Breast epithelium (tissue), 3 donors: ENCODE data around the gene PPP1R12B.

Experiments
- CTCF ChIP-seq, 3 donors: fragments of 450-650 bp; IDR thresholded peaks; one replicate each; pipeline ENCODE4 v1.5.1; 2016 to 2017; ENCODE audit warnings: antibody characterized with exemption in 3 of 3, mild to moderate bottlenecking in 3 of 3, moderate library complexity in 3 of 3
- POLR2A ChIP-seq: fragments of 450-650 bp; IDR thresholded peaks from one replicate; pipeline ENCODE4 v1.6.1; 2016; ENCODE audit warnings: antibody characterized with exemption, mild to moderate bottlenecking, moderate library complexity

GRCh38 chr1:202624088-202624780, 275.7 kb downstream of the PPP1R12B start:
- TF ChIP-seq POLR2A: no peak
- TF ChIP-seq CTCF (IDR thresholded peaks at IDR 0.05): no peak
